Activated T-cell treated with anti-CD3 and anti-CD28 coated beads for 24 hours (primary cell): ENCODE results near the gene FNIP1.
A peak's percentile ranks its signal among the peaks of the same experiment; 100 is the strongest.
"Not testable (repeated sequence)": the region's sequence is repeated elsewhere in the genome, so short reads cannot be mapped to it uniquely, and the experiment has no call there.

Source experiments
- DNase-seq: peaks from one replicate; pipeline ENCODE4 v3.0.0-alpha.2; 2020; ENCODE audit warnings: low read depth

Gene FNIP1

DNA sequence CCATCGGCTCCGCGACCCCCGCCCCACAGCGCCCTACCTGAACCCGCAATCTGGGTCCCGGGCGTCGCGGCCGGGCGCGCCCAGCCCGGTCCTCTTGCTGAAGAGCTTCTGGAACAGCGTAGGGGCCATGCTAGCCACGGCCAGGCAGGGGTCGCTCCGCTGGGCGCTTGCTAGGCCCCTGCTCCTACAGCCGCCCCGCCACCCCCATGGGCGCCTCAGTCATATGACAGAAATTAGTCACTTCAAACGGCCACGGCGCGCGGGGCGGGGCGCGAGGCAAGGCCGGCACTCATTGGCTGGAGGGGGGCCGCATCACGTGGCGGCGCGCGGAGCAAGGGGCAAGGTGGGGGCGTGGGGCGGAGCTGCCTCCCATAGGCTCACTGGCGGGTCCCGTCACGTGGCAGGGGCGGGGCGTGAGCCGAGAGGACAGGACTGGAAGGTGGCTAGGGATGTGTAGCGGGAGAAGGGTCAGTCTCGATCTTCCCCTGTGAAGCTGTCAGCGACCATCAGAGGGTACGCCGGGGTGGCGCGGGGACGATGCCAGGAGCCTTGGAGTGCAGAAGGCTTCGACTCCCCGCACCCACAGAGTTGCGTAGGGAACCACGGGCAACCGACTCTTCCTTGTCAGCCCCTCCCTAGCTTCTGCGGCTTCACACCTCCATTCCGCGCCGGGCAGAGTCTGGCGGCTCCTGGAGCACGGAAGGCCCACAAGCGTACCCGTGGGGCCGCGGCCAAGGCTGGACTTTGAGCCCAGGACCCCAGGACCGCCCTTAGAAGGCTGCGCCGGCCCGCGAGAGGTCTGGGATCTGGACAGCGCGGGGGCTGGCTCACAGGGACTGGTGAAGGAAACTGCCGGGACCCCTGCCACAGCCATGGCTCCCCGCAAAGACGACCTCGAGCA, at the start of gene FNIP1:
TSS of gene FNIP1 (minus strand) at position 225 of the 901 bp plus-strand sequence. CDS start at position 129, 96 bp downstream.
- DNase-seq = peak; percentile 98

DNA sequence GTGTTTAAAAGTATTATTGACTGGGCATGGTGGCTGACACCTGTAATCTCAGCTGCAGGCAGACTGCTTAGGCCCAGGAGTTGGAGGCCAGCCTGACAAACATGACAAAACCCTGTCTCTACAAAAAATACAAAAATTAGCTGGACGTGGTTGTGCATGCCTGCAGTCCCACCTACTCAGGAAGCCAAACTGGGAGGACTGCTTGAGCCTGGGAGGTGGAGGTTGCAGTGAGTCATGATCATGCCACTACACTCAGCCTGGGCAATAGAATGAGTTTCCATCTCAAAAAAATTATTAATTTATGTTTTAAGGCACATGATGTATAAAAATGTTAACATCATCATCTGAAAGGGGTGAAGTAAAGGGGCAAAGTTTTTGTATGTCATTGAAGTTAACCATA, 49.7 kb upstream of the FNIP1 start:
- DNase-seq = no peak

DNA sequence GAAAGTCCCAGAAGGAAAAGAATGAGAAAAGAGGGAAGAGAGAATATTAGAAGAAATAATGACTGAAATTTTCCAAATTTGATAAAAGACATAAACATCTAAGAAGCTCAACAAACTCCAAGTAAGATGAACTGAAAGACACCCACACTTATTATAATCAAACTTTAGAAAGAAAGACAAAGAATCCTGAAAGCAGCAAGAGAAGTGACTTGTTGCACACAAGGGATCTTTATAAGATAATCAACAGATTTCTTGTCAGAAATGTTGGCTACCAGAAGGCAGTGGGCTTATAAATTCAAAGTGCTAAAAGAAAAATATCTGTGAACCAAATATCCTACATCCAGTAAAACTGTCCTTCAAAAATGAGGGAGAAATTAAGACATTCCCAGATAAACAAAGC, 49.0 kb upstream of the FNIP1 start:
- DNase-seq = no peak

DNA sequence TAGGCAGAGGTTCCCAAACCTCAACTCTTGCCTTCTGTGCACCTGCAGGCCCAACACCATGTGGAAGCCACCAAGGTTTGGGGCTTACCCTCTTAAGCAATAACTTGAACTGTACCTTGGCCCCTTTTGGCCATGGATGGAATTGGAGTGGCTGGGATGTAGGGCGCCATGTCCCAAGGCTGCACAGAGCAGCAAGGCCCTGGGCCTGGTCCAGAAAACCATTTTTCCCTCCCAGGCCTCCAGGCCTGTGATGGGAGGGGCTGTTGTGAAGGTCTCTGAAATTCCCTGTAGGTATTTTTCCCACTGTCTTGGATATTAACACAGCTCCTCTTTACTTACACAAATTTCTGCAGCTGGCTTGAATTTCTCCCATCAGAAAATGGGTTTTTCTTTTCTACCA, 46.2 kb upstream of the FNIP1 start:
- DNase-seq = not testable (repeated sequence)

DNA sequence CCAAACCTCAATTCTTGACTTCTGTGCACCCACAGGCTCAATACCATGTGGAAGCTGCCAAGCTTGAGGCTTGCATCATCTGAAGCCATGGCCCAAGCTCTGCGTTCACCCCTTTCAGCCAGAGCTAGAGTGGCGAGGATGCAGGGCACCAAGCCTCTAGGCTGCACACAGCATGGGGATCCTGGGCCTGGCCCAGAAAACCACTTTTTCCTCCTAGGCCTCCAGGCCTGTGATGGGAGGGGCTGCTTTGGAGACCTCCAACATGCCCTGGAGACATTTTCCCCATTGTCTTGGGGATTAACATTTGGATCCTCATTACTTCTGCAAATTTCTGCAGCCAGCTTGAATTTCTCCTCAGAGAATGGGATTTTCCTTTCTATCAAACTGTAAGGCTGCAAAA, 35.9 kb upstream of the FNIP1 start:
- not testable (repeated sequence) for DNase-seq

DNA sequence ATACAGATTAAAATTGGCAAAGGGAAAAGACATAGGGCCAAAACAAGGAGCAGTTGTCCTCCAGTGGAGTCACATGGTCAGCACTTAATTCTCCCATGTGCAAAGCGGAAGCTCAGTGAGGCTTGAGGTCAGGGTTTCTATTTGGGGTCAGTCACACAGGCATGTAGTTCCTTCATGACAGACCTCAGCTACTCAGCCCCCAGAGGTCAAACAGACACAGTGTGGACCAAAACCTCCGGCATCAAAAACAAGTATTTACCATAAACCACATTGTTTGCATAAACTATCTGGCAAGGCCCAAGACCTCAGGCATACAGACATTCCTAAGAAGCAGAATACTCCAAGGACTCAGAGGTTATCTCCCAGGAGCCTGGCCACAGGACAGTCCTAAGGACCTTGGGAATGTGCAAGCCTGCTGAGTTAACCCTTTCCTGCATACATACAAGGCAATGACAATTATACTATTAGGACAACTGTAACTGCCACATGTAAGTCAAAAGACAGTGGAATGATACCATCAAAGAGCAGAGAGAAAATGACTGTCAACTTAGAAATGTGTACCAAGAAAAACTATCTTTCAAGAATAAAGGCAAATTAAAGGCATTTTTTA, 28.7 kb upstream of the FNIP1 start:
- no peak for DNase-seq

DNA sequence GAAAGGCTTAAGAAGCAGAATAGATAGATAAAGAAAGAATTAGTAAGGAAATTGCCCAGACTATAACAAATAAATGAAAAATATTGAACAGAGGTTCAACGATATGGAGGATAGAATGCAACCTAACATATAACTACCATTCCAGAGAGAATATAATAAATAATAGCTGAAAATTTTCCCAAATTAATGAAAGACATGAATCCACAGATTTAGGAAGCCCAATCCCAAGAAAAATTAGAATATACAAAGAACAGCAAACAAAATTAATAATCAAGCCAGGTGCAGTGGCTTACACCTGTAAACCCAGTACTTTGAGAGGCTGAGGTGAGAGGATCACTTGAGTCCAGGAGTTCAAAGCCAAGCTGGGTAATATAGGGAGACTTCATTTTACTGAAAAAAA, 27.8 kb upstream of the FNIP1 start:
- no peak for DNase-seq

DNA sequence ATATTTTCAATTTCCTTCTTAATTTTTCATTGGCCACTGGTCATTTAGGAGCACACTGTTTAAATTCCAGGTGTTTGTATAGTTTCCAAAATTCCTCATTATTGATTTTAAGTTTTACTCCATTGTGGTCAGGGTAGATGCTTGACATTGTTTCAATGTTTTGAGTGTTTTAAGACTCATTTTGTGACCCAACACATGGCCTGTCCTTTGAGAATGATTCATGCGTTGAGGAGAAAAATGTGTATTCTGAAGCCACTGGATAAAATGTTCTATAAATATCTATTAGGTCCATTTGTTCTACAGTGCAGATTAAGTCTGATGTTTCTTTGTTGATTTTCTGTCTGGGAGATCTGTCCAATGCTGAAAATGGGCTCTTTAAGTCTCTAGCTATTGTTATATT, 24.4 kb upstream of the FNIP1 start:
- DNase-seq = no peak

DNA sequence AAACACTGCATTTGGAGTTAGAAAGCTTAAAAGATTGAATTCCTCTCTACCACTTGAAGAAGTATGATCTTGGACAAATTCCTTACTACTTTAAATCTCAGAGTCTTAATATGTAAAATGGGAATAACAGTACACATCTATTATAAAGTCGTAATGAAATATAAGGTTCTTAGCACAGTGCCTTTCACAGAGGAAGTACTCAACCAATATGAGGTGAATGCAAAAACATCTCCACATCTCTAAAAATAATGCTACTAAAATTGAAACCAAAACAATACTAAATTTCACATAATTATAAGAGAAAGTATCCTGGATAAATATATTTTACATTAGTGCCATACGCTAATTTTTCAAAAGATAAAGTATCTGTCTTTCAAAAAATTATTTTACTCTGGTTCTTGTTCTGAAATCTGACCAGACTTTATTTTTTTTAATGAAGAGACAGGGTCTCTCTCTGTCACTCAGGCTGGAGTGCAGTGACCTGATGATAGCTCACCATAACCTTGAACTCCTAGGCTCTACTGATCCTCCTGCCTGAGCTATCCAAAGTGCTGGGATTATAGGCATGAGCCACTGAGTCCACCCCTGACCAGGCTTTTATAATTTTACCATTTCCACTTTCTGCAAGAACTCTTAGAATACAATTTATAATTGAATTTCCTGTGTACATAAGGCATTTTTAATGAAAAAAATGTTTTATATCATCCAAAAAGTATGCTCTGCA, 21.3 kb upstream of the FNIP1 start:
- no peak for DNase-seq

DNA sequence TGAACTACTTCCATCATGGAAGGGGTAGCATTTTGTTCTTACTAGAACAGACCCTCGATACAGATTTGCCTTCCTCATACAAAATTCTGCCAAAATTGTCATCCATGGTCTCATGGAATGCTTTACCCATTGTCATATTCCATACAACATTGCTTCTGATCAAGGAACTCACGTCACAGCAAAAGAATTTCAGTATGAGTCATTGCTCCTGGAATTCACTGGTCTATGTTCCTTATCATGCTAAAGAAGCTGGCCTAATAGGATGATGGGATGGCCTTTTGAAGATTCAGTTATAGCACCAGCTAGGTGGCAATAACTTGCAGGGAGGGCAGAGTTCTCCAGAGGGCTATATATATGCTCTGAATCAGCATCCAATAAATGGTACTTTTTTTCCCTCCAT, 18.2 kb upstream of the FNIP1 start:
- no peak for DNase-seq

DNA sequence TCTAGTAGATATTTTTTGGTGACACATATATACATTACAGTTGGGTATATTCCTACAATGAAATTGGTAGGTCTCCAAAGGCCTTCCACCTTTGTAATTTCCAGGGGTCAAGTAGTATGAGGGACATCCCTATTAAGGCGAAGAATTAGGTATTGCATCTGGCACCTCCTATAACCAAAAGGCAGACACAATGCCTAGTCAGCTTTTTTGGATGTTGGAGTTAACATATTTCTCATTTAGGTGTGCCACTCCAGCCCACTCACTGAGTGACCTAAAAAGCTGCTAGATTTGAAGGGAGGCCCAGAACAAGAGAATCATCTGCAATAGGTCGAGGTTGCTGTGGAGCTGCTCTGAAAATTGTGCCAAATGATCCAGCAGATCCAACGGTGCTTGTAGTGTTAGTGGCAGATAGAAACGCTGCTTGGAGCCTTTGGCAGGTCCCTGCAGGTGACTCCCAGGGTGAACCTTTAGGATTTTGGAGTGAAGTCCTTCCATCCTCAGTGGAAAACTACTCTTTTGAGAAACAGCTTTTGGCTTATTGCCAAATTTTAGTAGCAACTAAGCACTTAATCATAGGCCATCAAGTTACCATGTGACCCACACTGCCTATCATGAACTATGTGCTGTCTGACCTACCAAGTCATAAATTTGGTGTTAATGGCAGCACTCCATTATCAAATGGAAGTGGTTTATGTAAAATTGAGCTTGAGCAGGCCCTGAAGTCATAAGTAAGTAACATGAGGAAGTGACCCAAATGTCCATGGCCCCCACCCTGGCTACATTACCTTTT, 15.7 kb upstream of the FNIP1 start:
- no peak for DNase-seq

DNA sequence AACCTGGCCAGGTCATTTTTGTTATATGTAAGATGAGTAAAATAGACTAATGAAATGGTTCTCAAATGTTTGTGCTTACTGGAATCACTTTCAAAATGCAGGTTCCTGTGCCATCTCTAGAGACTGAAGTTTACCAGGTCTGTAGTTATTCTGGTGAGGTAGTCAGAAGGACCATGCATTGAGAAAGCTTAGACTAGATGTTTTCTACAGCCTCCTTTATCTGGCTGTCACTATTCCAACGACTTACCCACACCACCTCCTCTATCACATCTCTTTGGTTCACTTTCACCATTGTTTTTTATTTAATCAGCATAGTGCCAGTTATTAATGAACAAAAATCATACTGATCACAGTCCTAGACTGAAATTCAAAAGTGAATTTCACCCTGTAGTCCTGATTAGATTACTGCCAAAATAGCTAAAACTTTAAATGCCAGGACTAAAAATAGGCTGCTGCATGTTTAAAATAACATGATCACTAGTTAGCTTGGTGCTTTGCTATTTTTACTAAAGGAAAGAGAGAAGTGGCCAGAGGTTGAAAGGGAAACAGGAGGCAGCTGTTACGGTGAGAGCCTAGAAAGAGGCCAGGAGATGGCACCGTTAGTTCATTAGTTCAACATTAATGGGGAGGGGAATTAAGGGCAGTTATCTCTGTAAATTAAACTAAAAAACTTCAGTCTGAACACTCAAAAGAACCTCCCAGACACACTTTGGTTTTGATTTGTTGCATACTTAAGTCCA, 13.9 kb upstream of the FNIP1 start:
- no peak for DNase-seq

DNA sequence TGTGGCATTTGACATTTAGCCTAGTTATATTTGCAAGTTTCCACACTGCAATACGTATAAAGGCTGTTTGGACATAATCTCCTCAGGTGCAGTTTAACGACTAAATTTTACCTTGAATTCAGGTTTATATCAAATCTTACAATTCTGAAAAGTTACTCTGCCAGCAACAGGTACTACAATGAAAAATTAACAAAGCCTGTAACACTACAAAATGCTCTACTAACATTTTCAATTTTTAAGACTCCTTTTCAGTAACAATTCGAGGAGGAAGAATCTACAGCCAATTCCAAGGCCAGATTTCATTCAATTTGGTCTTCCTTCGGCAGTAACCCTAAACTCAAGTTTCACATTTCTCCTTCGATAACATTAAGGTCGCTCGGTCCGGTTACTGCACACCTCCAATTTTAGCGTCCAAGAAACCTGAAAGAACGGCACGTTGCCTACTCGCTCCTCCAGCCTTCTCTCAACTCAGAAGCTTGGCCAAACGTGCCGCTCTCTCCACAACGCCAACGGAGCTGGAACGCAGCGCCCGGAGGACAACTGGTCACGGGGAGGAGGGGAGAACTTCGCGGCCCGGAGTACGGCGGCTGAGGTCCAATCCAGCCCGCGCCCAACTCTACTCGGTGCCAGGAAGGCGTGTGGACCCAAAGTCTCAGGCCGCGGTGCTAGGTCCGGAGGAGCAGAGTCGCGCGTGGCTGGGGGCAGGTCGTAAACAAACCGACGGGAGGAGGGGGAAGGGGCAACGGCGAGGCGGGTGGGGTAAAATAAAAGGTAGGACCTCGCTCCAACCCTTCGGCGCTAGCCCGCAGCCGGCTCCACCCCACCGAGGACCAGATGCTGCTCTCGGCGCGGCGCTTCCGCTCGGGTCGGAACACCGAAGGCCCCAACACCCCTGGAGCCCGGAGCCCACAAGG, 681 bp downstream of the FNIP1 start:
- peak; percentile 15 for DNase-seq

DNA sequence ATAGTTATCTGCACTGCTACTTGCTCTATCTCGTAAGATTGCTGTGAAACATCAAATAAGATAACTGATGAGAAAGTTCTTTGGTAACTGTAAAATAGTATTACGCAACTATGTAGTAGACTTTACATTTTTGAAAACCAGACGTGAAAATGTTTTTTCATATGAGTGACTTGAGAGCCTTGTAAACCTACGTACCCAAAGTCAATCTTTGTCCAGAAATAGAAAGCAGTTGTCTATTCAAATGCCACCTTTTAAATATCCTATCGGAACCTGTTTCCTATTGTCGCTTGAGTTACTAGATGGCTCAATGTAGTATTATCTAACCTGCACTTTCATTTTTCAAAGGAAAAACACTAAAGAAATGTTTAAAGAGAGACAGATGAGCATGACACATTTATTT, 1.6 kb downstream of the FNIP1 start:
- DNase-seq = no peak

DNA sequence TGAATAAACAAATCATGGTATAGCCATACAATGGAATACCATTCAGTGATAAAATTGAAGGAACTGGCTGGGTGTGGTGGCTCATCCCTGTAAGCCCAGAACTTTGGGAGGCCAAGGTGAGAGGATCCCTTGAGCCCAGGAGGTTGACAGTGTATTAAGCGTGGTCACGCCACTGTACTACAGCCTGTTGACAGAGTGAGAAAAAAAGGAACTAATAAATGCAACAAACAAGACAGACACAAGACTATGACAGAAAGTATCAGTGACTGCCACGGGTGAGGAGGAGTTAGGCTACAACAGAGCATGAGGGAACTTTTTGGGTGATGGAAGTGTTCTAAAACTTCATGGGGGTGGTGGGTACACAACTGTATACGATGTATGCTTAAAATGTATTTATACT, 2.2 kb downstream of the FNIP1 start:
- no peak for DNase-seq

DNA sequence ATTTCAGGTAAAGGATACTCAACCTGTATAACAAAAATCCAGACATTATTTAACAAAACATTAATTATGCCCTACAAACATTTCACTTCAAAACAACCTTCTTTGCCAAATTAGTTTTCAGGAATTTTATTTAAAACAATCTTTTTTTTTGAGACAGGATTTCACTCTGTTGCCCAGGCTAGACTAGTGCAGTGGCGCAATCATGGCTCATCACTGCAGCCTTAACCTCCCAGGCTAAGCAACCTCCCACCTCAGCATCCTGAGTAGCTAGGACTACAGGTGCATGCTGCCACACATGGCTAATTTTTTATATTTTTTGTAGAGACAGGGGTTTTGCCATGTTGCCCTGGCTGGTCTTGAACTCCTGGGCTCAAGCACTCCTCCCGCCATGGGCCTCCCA, 3.9 kb downstream of the FNIP1 start:
- DNase-seq = no peak

DNA sequence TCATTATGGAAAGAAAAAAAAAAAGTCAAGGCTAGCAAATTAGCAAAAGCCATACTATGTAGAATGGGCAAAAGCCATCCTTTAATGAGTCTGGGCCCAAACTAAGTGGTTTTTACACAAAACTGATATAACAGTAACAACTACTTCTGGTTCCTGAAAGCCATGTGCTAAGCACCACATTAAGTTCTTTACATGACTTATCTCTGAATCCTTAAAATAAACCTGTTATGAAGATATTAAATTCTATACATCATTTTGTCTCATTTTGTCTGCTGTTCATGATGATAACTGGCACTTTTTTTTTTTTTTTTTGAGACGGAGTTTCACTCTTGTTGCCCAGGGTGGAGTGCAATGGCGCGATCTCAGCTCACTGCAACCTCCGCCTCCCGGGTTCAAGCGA, 5.0 kb downstream of the FNIP1 start:
- DNase-seq = no peak

DNA sequence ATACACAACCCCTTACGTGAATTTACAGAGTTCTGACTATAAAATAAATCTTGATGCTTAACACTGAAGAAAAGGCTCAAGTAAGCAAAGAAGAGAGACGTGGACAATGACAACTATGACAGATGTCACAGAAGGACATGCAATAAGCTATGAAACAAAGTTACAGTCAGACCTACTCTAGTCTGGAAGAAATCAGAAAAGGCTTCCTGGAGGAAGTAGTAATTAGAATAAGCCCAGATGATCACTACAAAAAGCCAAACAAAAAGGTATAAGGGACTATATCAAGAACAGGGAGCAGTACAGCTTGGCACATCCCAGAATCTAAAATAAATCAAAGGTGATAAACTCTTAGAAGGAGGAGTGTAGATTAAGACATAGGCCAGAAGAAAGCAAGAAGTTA, 6.3 kb downstream of the FNIP1 start:
- DNase-seq = no peak

DNA sequence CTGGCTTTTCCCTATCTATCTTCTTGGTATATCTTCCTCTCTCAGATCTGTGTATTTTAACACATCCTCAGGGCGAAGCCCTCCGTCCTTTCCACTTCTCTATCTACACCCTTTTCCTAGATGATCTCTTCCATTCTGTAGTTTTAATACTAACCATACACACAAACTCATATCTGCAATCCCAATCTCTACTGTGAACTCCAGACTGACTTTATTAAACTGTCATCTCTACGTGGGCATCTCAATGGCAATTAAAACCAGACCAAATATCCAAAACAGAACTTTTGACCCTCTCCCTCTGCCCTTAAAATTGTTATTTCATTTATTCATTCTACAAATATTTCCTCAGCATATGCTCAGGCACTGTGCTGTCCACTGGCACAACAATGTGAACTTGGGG, 7.1 kb downstream of the FNIP1 start:
- no peak for DNase-seq

DNA sequence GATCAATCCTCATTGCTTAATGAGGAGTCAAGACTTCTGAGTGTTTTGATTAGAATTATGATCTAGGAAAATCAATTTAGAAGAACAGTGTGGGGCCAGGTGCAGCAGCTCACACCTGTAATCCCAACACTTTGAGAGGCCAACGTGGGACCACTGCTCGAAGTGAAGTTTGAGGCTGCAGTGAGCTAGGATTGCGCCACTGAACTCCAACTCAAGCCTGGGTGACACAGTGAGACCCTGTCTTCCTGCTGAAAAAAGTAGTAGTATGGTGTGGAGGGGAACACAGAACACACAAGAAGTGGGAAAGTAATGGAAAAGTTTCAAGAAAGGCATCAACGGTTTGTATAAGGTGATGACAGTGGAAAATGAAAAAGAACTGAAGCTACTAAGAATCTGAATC, 9.1 kb downstream of the FNIP1 start:
- DNase-seq = no peak
